Mammary epithelial cell (primary cell): ENCODE data around the gene TMPRSS11D.

Experiments used
- CTCF ChIP-seq, 2 donors: IDR thresholded peaks in 1 of 2; conservative IDR thresholded peaks in 1 of 2; 2 replicates each; pipeline ENCODE4 v1.5.1; 2011 to 2012; ENCODE audit warnings: inconsistent platforms in 2 of 2, low read length in 2 of 2, mild to moderate bottlenecking in 2 of 2, control low read depth in 1 of 2, low read depth in 1 of 2; ENCODE audit not compliant: insufficient read depth in 1 of 2; ENCODE audit errors: extremely low read depth in 1 of 2
- EZH2 ChIP-seq: IDR thresholded peaks from 2 replicates; pipeline ENCODE4 v1.6.1; 2012; ENCODE audit warnings: low read length, inconsistent platforms, borderline replicate concordance

- no peak for TF ChIP-seq EZH2
- TF ChIP-seq CTCF (conservative IDR thresholded peaks at IDR 0.05 in 1 of 2, IDR thresholded peaks at IDR 0.05 in 1 of 2; ENCODE audit: extremely low read depth in 1 of 2, insufficient read depth in 1 of 2, low read depth in 1 of 2, low read length in 2 of 2) = no peak
Measured at GRCh38 chr4:67787311-67787710, 96.5 kb downstream of the TMPRSS11D start.
